Measurements from ENCODE around the gene HSBP1. TPM values are rescaled to one million over a fixed set of nuclear protein-coding genes. Genes with fewer than 3 reads are reported as not detected.

HSBP1 gene
- total and polyA plus RNA-seq, 2 of the 13 experiments (the other 11 are each of a cell fraction or from before 2014, with no cell fraction given) = 249 to 292 TPM

DNA sequence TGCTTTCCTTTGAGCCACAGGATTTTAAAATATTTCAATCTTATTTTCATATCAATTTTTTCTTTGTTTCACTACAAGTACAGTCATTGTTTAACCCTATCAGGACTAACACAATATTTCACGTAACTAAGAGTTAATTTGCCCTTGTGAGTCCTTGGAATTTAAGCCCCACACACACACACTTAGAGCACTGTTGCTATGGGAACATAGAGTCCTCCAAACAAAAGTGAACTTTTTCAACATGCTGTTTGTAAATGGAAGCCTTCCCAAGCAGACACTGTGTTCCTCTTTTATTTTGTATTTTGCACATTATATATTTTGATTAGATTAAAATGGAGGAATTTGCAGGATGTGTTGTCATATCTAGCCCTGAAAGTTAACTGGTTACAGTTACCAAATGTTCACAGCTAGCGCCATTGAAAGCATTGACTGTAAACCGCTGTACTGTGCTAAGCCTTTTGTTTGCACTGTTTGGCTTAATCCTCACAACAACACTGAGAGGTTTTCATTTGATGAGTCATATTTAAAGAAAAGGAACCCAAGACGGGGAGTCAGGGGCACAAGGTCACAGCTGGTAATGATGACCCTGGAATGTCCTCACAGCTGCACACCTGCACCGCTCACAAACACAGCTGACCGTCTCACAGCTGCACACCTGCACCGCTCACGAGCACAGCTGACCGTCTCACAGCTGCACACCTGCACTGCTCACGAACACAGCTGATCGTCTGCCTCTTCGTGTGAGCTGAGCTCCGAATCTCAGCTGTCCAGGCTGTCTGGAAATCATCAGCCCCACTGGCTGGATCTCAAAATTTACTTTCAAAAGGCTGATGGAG, 6.3 kb downstream of the HSBP1 start (continued):
- TF ChIP-seq, protein P1, sequence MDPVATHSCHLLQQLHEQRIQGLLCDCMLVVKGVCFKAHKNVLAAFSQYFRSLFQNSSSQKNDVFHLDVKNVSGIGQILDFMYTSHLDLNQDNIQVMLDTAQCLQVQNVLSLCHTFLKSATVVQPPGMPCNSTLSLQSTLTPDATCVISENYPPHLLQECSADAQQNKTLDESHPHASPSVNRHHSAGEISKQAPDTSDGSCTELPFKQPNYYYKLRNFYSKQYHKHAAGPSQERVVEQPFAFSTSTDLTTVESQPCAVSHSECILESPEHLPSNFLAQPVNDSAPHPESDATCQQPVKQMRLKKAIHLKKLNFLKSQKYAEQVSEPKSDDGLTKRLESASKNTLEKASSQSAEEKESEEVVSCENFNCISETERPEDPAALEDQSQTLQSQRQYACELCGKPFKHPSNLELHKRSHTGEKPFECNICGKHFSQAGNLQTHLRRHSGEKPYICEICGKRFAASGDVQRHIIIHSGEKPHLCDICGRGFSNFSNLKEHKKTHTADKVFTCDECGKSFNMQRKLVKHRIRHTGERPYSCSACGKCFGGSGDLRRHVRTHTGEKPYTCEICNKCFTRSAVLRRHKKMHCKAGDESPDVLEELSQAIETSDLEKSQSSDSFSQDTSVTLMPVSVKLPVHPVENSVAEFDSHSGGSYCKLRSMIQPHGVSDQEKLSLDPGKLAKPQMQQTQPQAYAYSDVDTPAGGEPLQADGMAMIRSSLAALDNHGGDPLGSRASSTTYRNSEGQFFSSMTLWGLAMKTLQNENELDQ (CRISPR knock-in tag; IDR thresholded peaks at IDR 0.05; ENCODE audit: borderline replicate concordance) = no peak
- TF ChIP-seq SNAPC2 (CRISPR knock-in tag; IDR thresholded peaks at IDR 0.05) (no peak), ZNF441 (CRISPR knock-in tag; IDR thresholded peaks at IDR 0.05; ENCODE audit: borderline replicate concordance) (no peak), FOXM1 (CRISPR knock-in tag; IDR thresholded peaks at IDR 0.05) (no peak), RXRB (CRISPR knock-in tag; IDR thresholded peaks at IDR 0.05; ENCODE audit: borderline replicate concordance) (peak; percentile 81), MEIS1 (CRISPR knock-in tag; IDR thresholded peaks at IDR 0.05; ENCODE audit: borderline replicate concordance) (no peak), ZNF547 (CRISPR knock-in tag; IDR thresholded peaks at IDR 0.05) (no peak), RBM22 (optimal IDR thresholded peaks at IDR 0.05; ENCODE audit: low read length) (no peak), PHB2 (IDR thresholded peaks at IDR 0.05; ENCODE audit: partially characterized antibody) (no peak), NFYB (CRISPR knock-in tag; IDR thresholded peaks at IDR 0.05) (no peak), ZNF678 (CRISPR knock-in tag; IDR thresholded peaks at IDR 0.05) (no peak), ZNF101 (CRISPR knock-in tag; IDR thresholded peaks at IDR 0.05; ENCODE audit: borderline replicate concordance, low read depth) (no peak), ZNF616 (CRISPR knock-in tag; IDR thresholded peaks at IDR 0.05; ENCODE audit: low read depth) (0 out of 2 replicates have a peak, but pooled peaks have one; percentile 34), ZNF777 (CRISPR knock-in tag; IDR thresholded peaks at IDR 0.05) (no peak), KLF16 (CRISPR knock-in tag; IDR thresholded peaks at IDR 0.05) (no peak; a peak in 1 of 4 replicates), ONECUT2 (CRISPR knock-in tag; IDR thresholded peaks at IDR 0.05) (no peak), ZNF703 (CRISPR knock-in tag; IDR thresholded peaks at IDR 0.05; ENCODE audit: borderline replicate concordance) (no peak), ZFP62 (CRISPR knock-in tag; IDR thresholded peaks at IDR 0.05) (no peak), ZNF670 (CRISPR knock-in tag; IDR thresholded peaks at IDR 0.05; ENCODE audit: borderline replicate concordance) (no peak)
- TF ChIP-seq, protein P2, sequence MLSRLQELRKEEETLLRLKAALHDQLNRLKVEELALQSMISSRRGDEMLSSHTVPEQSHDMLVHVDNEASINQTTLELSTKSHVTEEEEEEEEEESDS (CRISPR knock-in tag; IDR thresholded peaks at IDR 0.05; ENCODE audit: borderline replicate concordance) = no peak
- TF ChIP-seq, protein P3, sequence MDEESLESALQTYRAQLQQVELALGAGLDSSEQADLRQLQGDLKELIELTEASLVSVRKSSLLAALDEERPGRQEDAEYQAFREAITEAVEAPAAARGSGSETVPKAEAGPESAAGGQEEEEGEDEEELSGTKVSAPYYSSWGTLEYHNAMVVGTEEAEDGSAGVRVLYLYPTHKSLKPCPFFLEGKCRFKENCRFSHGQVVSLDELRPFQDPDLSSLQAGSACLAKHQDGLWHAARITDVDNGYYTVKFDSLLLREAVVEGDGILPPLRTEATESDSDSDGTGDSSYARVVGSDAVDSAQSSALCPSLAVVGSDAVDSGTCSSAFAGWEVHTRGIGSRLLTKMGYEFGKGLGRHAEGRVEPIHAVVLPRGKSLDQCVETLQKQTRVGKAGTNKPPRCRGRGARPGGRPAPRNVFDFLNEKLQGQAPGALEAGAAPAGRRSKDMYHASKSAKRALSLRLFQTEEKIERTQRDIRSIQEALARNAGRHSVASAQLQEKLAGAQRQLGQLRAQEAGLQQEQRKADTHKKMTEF (CRISPR knock-in tag; IDR thresholded peaks at IDR 0.05) = peak; percentile 58
- TF ChIP-seq, protein P4, sequence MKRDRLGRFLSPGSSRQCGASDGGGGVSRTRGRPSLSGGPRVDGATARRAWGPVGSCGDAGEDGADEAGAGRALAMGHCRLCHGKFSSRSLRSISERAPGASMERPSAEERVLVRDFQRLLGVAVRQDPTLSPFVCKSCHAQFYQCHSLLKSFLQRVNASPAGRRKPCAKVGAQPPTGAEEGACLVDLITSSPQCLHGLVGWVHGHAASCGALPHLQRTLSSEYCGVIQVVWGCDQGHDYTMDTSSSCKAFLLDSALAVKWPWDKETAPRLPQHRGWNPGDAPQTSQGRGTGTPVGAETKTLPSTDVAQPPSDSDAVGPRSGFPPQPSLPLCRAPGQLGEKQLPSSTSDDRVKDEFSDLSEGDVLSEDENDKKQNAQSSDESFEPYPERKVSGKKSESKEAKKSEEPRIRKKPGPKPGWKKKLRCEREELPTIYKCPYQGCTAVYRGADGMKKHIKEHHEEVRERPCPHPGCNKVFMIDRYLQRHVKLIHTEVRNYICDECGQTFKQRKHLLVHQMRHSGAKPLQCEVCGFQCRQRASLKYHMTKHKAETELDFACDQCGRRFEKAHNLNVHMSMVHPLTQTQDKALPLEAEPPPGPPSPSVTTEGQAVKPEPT (CRISPR knock-in tag; IDR thresholded peaks at IDR 0.05; ENCODE audit: low read depth) = no peak; the same call in 1 of the 2 replicates
- TF ChIP-seq, protein P5, sequence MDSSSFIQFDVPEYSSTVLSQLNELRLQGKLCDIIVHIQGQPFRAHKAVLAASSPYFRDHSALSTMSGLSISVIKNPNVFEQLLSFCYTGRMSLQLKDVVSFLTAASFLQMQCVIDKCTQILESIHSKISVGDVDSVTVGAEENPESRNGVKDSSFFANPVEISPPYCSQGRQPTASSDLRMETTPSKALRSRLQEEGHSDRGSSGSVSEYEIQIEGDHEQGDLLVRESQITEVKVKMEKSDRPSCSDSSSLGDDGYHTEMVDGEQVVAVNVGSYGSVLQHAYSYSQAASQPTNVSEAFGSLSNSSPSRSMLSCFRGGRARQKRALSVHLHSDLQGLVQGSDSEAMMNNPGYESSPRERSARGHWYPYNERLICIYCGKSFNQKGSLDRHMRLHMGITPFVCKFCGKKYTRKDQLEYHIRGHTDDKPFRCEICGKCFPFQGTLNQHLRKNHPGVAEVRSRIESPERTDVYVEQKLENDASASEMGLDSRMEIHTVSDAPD (CRISPR knock-in tag; IDR thresholded peaks at IDR 0.05) = no peak
